ENCODE data around the gene ISCA1.

The ISCA1 gene

DNA sequence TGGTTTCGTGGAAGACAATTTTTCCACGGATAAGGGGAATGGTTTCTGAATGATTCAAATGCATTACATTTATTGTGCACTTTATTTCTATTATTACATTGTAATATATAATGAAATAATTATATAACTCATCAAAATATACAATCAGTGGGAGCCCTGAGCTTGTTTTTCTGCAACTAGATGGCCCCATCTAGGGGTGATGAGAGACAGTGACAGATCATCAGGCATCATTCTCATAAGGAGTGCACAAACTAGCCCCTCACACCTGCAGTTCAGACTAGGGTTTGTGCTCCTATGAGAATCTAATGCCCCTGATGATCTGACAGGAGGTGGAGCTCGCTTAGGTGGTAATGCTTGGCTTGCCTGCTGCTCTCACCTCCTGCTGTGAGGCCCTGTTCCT is 6.4 kb downstream of the ISCA1 start:
- peak overlapping the region in 1 of 2 donors; percentile 65 for H3K4me3 ChIP-seq (ENCODE audit: low read length in 2 of 2)
- H3K9me3 ChIP-seq (replicated peaks in 1 of 2; ENCODE audit: control insufficient read depth in 2 of 2, insufficient read depth in 1 of 2, low read depth in 1 of 2, low read length in 2 of 2) = peaks cover 0 to 7% of the 10 kb centered on the region in 2 donors
- peaks cover 2 to 9% of the 10 kb centered on the region in 2 donors for H3K4me1 ChIP-seq (ENCODE audit: control insufficient read depth in 2 of 2, insufficient read depth in 1 of 2, low read depth in 1 of 2, low read length in 2 of 2)
- H3K27ac ChIP-seq (replicated peaks; ENCODE audit: low read length) = no peak overlapping the region
- H4K91ac ChIP-seq (ENCODE audit: low read depth, low read length, poor library complexity) = no peak overlapping the region
- no peak overlapping the region for H3K4me2 ChIP-seq (ENCODE audit: insufficient read depth, low read length, poor library complexity, severe bottlenecking)
- no peak overlapping the region for H3K9ac ChIP-seq (ENCODE audit: low read depth, low read length, poor library complexity)
- no peak overlapping the region for H2BK15ac ChIP-seq (ENCODE audit: low read length)
- H2AK5ac ChIP-seq (ENCODE audit: low read depth, low read length) = no peak overlapping the region
- H3K18ac ChIP-seq (ENCODE audit: low read length) = no peak overlapping the region
- H2BK120ac ChIP-seq (ENCODE audit: low read depth, low read length) = no peak overlapping the region
- H3K4ac ChIP-seq (ENCODE audit: low read length) = no peak overlapping the region
- WGBS, 2 donors (ENCODE audit: extremely low coverage in 2 of 2, insufficient read length in 2 of 2, insufficient replicate concordance in 1 of 2) = no CpG with 5 or more reads among the region's 3 CpGs
- no peak overlapping the region for H2BK5ac ChIP-seq (ENCODE audit: low read length)
- no peak overlapping the region for H2AFZ ChIP-seq (ENCODE audit: low read length)
- no peak for DNase-seq (ENCODE audit: low spot score)
- no peak overlapping the region for H3K14ac ChIP-seq (ENCODE audit: low read length)
- H3K27me3 ChIP-seq (ENCODE audit: control insufficient read depth in 3 of 3, insufficient read depth in 3 of 3, low read depth in 1 of 3, low read length in 3 of 3) = no peaks in the 10 kb centered on the region
- no peak overlapping the region for H3K23ac ChIP-seq (ENCODE audit: low read depth, low read length, poor library complexity)
- no peak overlapping the region for H2BK12ac ChIP-seq (ENCODE audit: low read length)
- H4K8ac ChIP-seq (ENCODE audit: low read depth, low read length) = no peak overlapping the region
- H3K79me1 ChIP-seq (ENCODE audit: low read depth, low read length) = peaks cover 2% of the 10 kb centered on the region
- peaks cover 7 to 43% of the 10 kb centered on the region in 2 donors for H3K36me3 ChIP-seq (replicated peaks in 1 of 2; ENCODE audit: control insufficient read depth in 2 of 2, insufficient read depth in 2 of 2, low read length in 2 of 2)

DNA sequence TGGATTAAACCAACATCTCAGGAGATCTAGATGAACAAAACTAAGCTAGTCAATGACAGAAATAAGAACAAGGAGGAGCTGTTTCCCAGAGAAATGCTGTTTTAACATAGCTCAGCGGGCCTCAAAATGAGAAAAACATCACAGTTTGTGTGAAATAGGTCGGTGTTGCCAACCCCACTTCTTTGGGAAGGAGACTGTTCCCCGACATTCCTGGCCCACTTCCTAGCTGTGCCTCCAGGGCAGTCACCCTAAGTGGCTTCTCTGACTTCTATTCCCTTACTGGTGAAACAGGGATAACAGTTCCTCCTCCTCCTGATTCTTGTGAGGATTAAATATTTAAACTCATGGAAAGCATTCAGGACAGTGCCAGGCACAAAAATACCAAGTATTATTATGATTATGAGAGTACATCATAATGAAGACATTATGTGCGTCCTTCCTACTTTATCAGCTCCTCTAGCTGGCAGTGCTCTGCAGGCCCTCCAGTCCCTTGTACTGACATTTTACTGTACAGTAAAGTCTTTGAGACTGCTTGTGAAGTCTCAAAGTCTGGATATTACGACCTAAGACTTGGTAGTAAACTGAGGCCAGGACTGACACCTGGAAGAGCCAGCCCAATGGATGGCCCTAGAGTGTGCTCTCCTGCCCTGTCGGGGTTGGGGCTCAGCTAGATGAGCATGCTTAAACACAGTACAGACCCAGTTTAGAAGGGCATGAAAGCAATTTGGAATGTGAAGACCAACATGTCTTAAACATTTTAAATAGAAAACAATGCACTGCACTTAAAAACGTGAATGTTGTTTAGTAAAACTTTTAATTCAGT is 7.3 kb downstream of the ISCA1 start:
- no peak overlapping the region for H3K23ac ChIP-seq (ENCODE audit: low read depth, low read length, poor library complexity)
- H3K4me2 ChIP-seq (ENCODE audit: insufficient read depth, low read length, poor library complexity, severe bottlenecking) = no peak overlapping the region
- H3K14ac ChIP-seq (ENCODE audit: low read length) = no peak overlapping the region
- no peak overlapping the region for H2AFZ ChIP-seq (ENCODE audit: low read length)
- peaks cover 2% of the 10 kb centered on the region for H3K79me1 ChIP-seq (ENCODE audit: low read depth, low read length)
- H2BK5ac ChIP-seq (ENCODE audit: low read length) = no peak overlapping the region
- peaks cover 0 to 8% of the 10 kb centered on the region in 2 donors for H3K9me3 ChIP-seq (replicated peaks in 1 of 2; ENCODE audit: control insufficient read depth in 2 of 2, insufficient read depth in 1 of 2, low read depth in 1 of 2, low read length in 2 of 2)
- no peak overlapping the region for H3K18ac ChIP-seq (ENCODE audit: low read length)
- no CpG with 5 or more reads among the region's 7 CpGs for WGBS, 2 donors (ENCODE audit: extremely low coverage in 2 of 2, insufficient read length in 2 of 2, insufficient replicate concordance in 1 of 2)
- no peak overlapping the region for H3K27ac ChIP-seq (replicated peaks; ENCODE audit: low read length)
- no peaks in the 10 kb centered on the region for H3K27me3 ChIP-seq (ENCODE audit: control insufficient read depth in 3 of 3, insufficient read depth in 3 of 3, low read depth in 1 of 3, low read length in 3 of 3)
- no peak overlapping the region for H3K9ac ChIP-seq (ENCODE audit: low read depth, low read length, poor library complexity)
- H4K91ac ChIP-seq (ENCODE audit: low read depth, low read length, poor library complexity) = no peak overlapping the region
- no peak overlapping the region for H2AK5ac ChIP-seq (ENCODE audit: low read depth, low read length)
- DNase-seq (ENCODE audit: low spot score) = no peak
- no peak overlapping the region for H3K4me3 ChIP-seq (ENCODE audit: low read length in 2 of 2)
- no peak overlapping the region for H2BK15ac ChIP-seq (ENCODE audit: low read length)
- peaks cover 8 to 43% of the 10 kb centered on the region in 2 donors for H3K36me3 ChIP-seq (replicated peaks in 1 of 2; ENCODE audit: control insufficient read depth in 2 of 2, insufficient read depth in 2 of 2, low read length in 2 of 2)
- no peak overlapping the region for H3K4ac ChIP-seq (ENCODE audit: low read length)
- H4K8ac ChIP-seq (ENCODE audit: low read depth, low read length) = no peak overlapping the region
- no peak overlapping the region for H2BK12ac ChIP-seq (ENCODE audit: low read length)
- H2BK120ac ChIP-seq (ENCODE audit: low read depth, low read length) = no peak overlapping the region
- peaks cover 0 to 4% of the 10 kb centered on the region in 2 donors for H3K4me1 ChIP-seq (ENCODE audit: control insufficient read depth in 2 of 2, insufficient read depth in 1 of 2, low read depth in 1 of 2, low read length in 2 of 2)

DNA sequence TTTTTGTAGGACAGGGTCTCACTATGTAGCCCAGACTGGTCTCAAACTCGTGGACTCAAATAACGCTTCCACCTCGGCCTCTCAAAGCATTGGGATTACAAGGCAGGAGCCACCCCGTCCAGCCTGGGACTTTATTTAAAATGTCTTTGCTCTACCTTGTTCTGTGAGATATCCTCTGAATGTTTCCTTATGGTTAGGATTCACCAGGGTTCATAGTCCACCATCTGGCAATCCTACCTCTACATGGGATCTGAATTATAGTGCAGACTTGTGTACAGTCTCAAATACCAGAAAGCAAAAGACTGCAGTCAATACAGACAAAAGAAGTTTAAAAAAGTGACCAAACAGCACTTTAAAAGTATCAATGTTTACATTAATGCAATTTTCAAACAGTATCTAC is 10.1 kb downstream of the ISCA1 start:
- Histone ChIP-seq H3K4me1 (ENCODE audit: control insufficient read depth in 2 of 2, insufficient read depth in 1 of 2, low read depth in 1 of 2, low read length in 2 of 2) (no peaks in the 10 kb centered on the region), H3K36me3 (replicated peaks in 1 of 2; ENCODE audit: control insufficient read depth in 2 of 2, insufficient read depth in 2 of 2, low read length in 2 of 2) (peaks cover 8 to 42% of the 10 kb centered on the region in 2 donors)

DNA sequence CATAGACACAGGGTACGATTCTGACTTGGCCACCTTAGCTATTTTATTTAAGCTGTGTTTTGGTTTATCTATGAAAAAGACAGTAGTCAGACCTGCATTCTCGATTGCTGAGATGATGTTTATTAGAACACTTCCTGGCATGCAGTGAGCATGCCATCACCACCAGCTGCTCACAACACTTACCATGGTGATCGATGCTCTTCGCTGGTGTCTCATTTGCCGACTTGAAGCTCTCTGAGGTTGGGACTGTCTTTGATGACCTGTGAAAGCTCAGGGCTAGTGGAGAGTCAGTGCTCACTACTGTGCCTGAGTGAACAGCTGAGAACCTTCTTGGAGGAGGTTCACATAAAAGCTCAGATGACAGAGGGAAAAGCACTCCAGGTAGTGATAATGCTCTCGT is 18.5 kb downstream of the ISCA1 start:
- H2AFZ ChIP-seq (ENCODE audit: low read length) = no peak overlapping the region
- H3K27me3 ChIP-seq (ENCODE audit: control insufficient read depth in 3 of 3, insufficient read depth in 3 of 3, low read depth in 1 of 3, low read length in 3 of 3) = no peaks in the 10 kb centered on the region
- H3K27ac ChIP-seq (replicated peaks; ENCODE audit: low read length) = no peak overlapping the region
- no peak overlapping the region for H3K4me3 ChIP-seq (ENCODE audit: low read length in 2 of 2)
- no peak overlapping the region for H3K9ac ChIP-seq (ENCODE audit: low read depth, low read length, poor library complexity)
- H2BK12ac ChIP-seq (ENCODE audit: low read length) = no peak overlapping the region
- no peak overlapping the region for H2AK5ac ChIP-seq (ENCODE audit: low read depth, low read length)
- no peak overlapping the region for H4K91ac ChIP-seq (ENCODE audit: low read depth, low read length, poor library complexity)
- peaks cover 2% of the 10 kb centered on the region for H3K79me1 ChIP-seq (ENCODE audit: low read depth, low read length)
- H3K23ac ChIP-seq (ENCODE audit: low read depth, low read length, poor library complexity) = no peak overlapping the region
- no peak for DNase-seq (ENCODE audit: low spot score)
- no peak overlapping the region for H2BK15ac ChIP-seq (ENCODE audit: low read length)
- peaks cover 0 to 45% of the 10 kb centered on the region in 2 donors for H3K36me3 ChIP-seq (replicated peaks in 1 of 2; ENCODE audit: control insufficient read depth in 2 of 2, insufficient read depth in 2 of 2, low read length in 2 of 2)
- H2BK5ac ChIP-seq (ENCODE audit: low read length) = no peak overlapping the region
- peaks cover 11 to 20% of the 10 kb centered on the region in 2 donors for H3K4me1 ChIP-seq (ENCODE audit: control insufficient read depth in 2 of 2, insufficient read depth in 1 of 2, low read depth in 1 of 2, low read length in 2 of 2)
- H3K18ac ChIP-seq (ENCODE audit: low read length) = no peak overlapping the region
- no peak overlapping the region for H3K14ac ChIP-seq (ENCODE audit: low read length)
- no CpG with 5 or more reads among the region's 6 CpGs for WGBS, 2 donors (ENCODE audit: extremely low coverage in 2 of 2, insufficient read length in 2 of 2, insufficient replicate concordance in 1 of 2)
- H2BK120ac ChIP-seq (ENCODE audit: low read depth, low read length) = no peak overlapping the region
- H4K8ac ChIP-seq (ENCODE audit: low read depth, low read length) = no peak overlapping the region
- H3K4ac ChIP-seq (ENCODE audit: low read length) = no peak overlapping the region
- H3K4me2 ChIP-seq (ENCODE audit: insufficient read depth, low read length, poor library complexity, severe bottlenecking) = no peak overlapping the region
- peaks cover 0 to 9% of the 10 kb centered on the region in 2 donors for H3K9me3 ChIP-seq (replicated peaks in 1 of 2; ENCODE audit: control insufficient read depth in 2 of 2, insufficient read depth in 1 of 2, low read depth in 1 of 2, low read length in 2 of 2)

More for the DNA sequence above, 10.1 kb downstream of the ISCA1 start:
- H4K8ac ChIP-seq (ENCODE audit: low read depth, low read length) = no peak overlapping the region
- H3K9ac ChIP-seq (ENCODE audit: low read depth, low read length, poor library complexity) = no peak overlapping the region
- H3K4me2 ChIP-seq (ENCODE audit: insufficient read depth, low read length, poor library complexity, severe bottlenecking) = no peak overlapping the region
- H2BK5ac ChIP-seq (ENCODE audit: low read length) = no peak overlapping the region
- no peak overlapping the region for H2BK120ac ChIP-seq (ENCODE audit: low read depth, low read length)
- no peak overlapping the region for H4K91ac ChIP-seq (ENCODE audit: low read depth, low read length, poor library complexity)
- peaks cover 2% of the 10 kb centered on the region for H3K79me1 ChIP-seq (ENCODE audit: low read depth, low read length)
- no peak overlapping the region for H3K18ac ChIP-seq (ENCODE audit: low read length)
- no peak overlapping the region for H3K27ac ChIP-seq (replicated peaks; ENCODE audit: low read length)
- no peaks in the 10 kb centered on the region for H3K27me3 ChIP-seq (ENCODE audit: control insufficient read depth in 3 of 3, insufficient read depth in 3 of 3, low read depth in 1 of 3, low read length in 3 of 3)
- H3K4ac ChIP-seq (ENCODE audit: low read length) = no peak overlapping the region
- H2AFZ ChIP-seq (ENCODE audit: low read length) = no peak overlapping the region
- WGBS, 2 donors (ENCODE audit: extremely low coverage in 2 of 2, insufficient read length in 2 of 2, insufficient replicate concordance in 1 of 2) = no CpG with 5 or more reads among the region's 4 CpGs
- no peak overlapping the region for H2BK12ac ChIP-seq (ENCODE audit: low read length)
- H2BK15ac ChIP-seq (ENCODE audit: low read length) = no peak overlapping the region
- no peak overlapping the region for H2AK5ac ChIP-seq (ENCODE audit: low read depth, low read length)
- no peak for DNase-seq (ENCODE audit: low spot score)
- H3K4me3 ChIP-seq (ENCODE audit: low read length in 2 of 2) = no peak overlapping the region
- H3K9me3 ChIP-seq (replicated peaks in 1 of 2; ENCODE audit: control insufficient read depth in 2 of 2, insufficient read depth in 1 of 2, low read depth in 1 of 2, low read length in 2 of 2) = peaks cover 0 to 17% of the 10 kb centered on the region in 2 donors
- H3K14ac ChIP-seq (ENCODE audit: low read length) = no peak overlapping the region
- no peak overlapping the region for H3K23ac ChIP-seq (ENCODE audit: low read depth, low read length, poor library complexity)
